Left renal cortex interstitium (tissue), 4 donors: ENCODE data around the gene SNRNP70. TPM values are rescaled to one million over a fixed set of nuclear protein-coding genes. Genes with fewer than 3 reads are reported as not detected.
"Not testable (repeated sequence)": the region's sequence is repeated elsewhere in the genome, so short reads cannot be mapped to it uniquely, and the experiment has no call there.

Experiments used
- DNase-seq, 4 donors: peaks; one replicate each; pipeline ENCODE4 v3.0.0-alpha.2; 2013; ENCODE audit warnings: low read depth in 4 of 4, low spot score in 2 of 4, missing footprints in 1 of 4
- polyA plus RNA-seq, 4 donors: library from polyadenylated mRNA; unstranded; fragments of 120-200 nt; gene quantifications; one replicate each; pipeline ENCODE4 v1.2.1, GENCODE V29; 2013; ENCODE audit not compliant: insufficient read length in 4 of 4

The SNRNP70 gene
- polyA plus RNA-seq, 4 donors, result 260 to 418 (median 347) TPM

DNA sequence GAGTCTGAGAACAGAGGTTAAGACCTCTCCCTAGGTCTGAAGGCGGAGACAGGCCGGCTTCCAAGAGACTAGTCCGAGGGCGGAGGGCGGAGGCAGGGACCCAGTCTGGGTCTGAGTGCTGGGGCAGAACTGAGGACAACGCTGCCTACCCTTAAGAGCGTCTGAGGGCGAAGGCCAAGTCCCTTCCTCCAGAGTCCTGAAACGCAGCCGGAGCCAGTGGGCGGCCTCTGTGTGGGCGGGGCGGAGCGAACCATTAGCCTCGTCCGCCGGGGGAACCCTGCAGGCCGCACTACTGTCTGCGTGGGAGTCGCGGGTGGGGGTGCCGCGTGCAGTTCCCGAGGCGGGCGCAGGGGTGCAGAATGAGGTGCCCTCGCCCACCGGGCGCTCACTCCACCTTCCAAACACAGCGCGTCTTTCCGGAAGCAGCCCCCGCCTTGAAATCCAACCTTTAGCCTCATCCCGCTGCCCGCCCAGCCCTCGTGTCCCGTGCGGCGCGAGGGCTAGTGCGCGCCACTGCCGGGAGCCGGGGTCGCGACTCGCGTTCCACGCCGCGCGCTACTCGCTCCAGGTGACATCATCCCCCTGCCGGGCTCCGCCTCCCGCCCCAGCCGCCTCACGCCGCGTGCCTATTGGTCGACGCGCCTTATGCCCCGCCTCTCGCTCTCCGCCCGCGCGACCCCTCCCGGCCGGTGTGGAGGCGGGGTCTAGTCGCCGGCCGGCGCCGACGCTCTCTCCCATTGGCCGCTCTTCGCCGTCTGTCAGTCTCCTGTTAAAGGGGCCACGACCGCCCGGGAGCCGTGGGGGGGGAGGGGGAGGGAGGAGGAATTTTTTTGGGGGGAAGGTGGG is 33.5 kb downstream of the SNRNP70 start, which contains the start of gene C19orf73:
TSS of gene C19orf73 (minus strand) at position 579 of the 846 bp plus-strand sequence. CDS start at position 458, 121 bp downstream.
- DNase-seq, result peak in 3 of 4 donors; percentile 83 to 84 (median 84)

DNA sequence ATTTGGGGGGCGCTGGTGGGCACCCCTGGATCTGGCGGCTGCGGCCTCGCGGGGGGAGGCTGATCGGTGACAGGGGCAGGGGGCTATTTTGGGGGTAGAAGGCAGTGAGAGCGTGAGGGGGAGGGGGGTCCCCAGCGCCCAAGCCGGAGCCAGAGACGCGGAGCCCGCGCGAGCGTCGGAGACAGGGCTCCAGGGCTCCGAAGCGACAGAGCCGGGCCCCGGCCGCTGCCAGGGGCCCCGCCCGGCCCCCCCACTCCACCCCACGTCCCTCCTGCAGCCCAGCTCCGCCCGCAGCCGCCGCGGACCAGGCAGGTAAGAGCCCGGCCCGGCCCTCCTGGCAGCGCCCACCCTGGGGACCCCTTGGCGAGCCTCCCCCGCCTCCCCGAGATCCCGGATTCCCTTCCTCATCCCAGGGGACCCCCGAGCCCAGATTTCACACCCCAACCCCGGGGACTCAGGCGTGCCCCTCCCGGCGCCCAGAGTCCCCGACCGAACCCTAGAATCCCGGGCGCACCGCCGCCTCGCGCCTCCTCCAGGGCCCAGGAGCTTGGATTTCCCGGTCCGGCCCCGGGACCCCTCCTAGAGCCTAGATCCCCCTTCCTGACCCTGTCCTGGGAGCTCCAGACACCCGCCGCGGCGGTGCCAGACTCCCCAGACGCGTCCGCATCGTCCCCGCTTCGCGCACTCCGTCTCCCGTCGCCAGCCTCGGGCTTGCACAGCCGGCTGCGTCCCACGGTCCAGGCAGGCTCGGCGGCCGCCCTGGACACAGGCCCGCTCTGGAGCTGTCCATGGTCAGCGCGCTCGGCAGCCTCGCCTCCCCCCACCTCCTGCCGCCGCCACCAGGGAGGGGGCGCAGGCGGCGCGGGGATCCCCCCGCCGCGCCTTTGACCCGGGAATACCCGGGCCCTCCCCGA is 34.4 kb downstream of the SNRNP70 start, which contains the start of gene PPFIA3:
TSS of gene PPFIA3 (plus strand) at position 134 of the 914 bp plus-strand sequence. CDS start 8,330 bp downstream, outside the sequence.
- peak in 1 of 4 donors; percentile 62 for DNase-seq

DNA sequence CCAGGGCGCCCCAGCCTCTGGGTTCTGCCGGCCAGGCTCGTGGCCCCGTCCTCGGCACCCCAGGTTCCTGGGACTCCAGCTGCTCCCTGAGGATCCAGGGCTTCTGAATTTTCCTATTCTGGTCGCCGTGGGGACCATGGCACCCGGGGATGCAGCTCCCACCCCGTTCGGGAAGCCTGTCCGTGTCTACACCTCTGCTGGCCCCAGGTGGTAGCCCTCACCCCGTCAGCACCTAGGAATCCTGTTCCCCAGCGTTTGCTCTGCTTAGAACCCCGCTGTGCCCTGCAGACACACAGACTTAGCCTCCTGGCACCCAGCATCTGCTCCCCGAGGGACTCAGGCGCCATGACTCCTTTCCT is 35.1 kb downstream of the SNRNP70 start:
- DNase-seq, result no peak

DNA sequence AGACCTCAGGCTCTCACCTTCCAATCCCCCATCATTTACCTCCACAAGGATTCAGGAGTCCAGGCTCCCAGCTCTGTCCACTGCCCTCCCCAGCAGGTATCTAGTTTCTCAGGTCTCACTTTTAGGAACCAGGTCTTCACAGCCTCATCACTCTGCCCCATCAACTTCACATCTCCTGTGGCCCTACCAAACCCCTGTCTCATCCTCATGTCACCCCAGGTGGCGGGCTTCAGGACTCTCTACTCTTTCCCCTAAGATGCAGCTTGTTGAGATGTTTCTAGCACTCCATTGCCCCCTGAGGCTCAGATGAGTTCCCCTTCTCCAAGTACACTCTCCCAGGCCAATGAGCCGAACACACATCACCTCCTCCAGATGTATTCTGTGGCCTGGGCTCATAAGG is 35.6 kb downstream of the SNRNP70 start:
- DNase-seq, result no peak

DNA sequence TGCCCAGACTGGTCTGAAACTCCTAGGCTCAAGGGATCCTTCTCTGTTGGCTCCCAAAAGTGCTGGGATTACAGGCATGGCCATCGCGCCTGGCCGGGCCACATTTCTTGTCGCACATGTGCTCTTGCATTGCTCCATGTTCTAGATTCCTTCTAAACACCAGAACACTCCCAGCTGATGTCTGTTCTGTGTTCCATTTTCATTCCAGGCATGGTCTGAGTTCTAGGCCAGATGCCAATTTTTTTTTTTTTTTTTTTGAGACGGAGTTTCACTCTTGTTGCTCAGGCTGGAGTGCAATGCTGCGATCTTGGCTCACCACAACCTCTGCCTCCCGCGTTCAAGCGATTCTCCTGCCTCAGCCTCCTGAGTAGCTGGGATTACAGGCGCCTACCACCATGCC is 36.6 kb downstream of the SNRNP70 start:
- not testable (repeated sequence) for DNase-seq

DNA sequence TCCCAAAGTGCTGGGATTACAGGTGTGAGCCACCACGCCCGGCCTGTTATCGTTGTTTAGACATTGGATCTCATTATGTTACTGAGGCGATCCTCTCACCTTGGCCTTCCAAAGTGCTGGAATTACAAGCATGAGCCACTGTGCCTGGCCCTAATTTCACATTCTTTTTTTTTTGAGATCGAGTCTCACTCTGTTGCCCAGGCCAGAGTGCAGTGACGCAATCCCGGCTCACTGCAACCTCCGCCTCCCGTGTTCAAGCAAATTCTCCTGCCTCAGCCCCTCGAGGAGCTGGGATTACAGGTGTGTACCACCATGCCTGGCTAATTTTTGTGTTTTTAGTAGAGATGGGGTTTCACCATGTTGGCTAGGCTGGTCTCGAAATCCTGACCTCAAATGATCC is 38.0 kb downstream of the SNRNP70 start:
- not testable (repeated sequence) for DNase-seq

DNA sequence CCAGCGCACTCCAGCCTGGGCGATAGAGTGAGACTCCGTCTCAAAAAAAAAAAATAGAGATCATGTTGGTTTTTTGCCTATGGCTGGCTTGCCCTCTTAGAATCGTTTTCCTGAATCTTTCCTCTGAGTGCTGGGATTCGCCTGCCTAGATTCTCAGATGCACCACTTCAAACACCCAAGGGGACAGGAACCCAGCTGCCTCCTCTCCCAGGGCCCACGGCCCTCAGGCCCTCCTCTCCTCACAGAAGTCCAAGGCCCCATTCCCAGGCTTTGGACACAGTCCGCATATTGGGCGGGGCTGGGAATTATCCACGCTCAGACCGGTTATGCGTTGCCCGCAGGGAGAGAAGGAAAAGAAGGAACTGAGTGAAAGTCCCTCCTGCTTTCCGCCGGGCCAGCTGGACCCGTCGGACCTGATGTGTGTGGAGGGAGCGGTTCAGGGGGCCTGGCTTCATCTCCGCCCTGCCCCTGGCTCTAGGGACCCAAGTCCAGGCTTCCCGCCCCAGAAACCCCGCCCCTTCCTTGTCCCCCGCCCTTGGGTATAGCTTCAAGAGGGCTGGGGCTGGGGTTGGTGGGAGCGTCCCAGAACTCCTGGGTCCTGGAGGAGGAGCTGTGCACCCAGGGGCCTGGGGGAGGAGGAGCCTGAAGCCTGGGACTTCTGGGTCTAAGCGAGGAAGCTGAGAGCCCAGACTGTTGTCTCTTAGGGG is 39.9 kb downstream of the SNRNP70 start:
- DNase-seq, result no peak

DNA sequence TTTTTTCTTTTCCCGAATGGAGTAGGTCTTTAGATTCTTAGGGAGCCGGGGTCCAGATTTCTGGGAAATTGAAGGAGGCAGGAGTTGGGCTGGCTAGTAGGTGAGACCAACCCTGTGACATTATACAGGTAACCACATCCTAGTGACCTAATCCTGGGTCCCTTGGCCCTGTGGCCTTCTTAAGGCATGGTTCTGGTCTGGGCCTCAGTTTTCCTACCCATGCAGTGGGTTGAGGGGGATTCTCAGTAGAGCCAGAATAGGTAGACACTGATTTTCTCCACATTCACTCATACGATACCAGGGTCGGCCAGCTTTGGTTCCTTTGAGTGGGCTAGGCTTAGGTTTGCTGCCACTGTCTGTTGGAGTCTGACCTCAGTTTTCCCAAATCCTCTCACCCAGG is 41.3 kb downstream of the SNRNP70 start:
- DNase-seq, result no peak

DNA sequence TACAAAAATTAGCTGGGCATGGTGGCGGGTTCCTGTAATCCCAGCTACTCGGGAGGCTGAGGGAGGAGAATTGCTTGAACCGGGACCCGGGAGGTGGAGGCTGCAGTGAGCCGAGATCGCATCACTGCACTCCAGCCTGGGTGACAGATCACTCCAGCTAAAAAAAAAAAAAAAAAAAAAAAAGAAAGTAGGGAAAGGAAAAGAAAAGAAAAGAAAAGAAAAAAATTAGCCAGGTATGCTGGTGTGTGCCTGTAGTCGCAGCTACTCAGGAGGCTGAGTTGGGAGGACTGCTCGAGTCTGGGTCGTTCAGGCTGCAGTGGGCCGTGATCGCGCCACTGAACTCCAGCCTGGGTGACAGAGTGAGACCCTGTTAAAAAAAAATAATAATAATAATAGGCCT is 42.0 kb downstream of the SNRNP70 start:
- not testable (repeated sequence) for DNase-seq

DNA sequence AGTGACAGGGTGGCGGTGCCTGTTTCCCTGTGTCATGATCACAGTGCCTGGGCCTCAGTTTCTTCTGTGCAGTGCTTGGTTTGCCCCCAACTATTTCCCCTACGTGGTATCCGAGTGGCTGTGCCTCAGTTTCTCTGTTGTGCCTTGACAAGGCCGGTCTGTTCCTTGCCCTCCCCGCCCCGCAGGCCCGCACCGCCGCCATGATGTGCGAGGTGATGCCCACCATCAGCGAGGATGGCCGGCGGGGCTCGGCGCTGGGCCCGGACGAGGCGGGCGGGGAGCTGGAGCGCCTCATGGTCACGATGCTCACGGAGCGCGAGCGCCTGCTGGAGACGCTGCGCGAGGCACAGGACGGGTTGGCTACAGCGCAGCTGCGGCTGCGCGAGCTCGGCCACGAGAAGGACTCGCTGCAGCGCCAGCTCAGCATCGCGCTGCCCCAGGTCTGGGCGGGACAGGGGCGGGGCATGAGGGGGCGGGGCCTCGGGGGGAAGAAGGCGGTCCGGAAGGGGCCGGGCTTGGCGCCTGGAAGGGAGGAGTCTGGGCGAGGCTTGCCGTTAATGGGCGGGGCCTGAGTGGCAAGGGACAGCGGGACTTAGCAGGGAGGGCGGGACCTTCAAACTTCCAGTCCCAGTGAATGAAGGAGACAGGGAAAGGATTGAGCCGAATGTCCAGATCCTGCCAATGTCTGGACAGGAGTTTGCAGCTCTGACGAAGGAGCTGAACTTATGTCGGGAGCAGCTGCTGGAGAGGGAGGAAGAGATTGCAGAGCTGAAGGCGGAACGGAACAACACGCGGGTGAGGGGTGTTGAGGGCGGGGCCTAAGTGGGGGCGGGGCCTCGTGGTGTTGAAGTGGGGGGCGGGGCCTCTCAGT is 42.7 kb downstream of the SNRNP70 start:
- DNase-seq, result peak in 2 of 4 donors; percentile 90 to 94

DNA sequence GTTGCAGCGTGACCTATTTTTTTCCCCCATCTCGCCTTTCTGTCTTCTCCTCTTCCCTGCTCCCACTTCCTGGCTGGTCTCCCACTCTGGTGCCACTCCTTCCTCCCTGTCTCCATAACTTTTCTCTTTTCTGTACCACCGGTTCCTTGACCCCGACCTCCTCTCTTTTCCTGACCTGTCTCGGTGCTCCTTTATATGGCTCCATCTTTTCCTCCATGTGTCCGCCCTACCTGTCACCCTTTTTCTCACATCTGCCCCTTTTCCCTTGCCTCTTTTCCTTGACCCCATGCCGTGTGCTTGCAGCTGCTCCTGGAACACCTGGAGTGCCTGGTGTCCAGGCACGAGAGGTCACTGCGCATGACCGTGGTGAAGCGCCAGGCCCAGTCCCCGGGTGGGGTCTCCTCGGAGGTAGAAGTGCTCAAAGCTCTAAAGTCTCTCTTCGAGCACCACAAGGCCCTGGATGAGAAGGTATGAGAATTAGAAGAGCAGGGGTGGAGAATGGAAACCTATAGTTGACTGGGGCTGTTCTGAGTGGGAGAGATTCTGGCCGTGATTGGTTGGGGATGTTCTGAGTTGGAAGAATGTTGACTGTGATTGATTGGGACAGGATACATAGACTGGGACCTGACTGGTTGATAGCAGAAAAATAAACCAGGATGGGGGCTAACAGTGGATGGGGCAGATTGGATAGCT is 43.4 kb downstream of the SNRNP70 start:
- no peak for DNase-seq

DNA sequence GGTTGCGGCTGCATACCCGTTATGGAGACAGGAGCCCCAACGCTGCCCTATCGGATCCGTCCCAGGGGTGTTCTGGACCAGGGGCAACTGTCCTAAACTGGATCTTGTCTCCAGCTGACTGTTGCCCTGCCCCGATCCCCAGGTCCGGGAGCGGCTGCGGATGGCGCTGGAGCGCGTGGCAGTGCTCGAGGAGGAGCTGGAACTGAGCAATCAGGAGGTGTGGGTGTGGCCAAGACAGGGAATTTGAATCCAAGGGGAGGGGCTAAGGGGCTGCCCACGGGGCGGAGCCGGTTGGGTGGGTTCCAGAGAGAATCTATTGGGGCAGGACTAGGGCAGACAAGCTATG is 44.0 kb downstream of the SNRNP70 start:
- DNase-seq, result no peak

DNA sequence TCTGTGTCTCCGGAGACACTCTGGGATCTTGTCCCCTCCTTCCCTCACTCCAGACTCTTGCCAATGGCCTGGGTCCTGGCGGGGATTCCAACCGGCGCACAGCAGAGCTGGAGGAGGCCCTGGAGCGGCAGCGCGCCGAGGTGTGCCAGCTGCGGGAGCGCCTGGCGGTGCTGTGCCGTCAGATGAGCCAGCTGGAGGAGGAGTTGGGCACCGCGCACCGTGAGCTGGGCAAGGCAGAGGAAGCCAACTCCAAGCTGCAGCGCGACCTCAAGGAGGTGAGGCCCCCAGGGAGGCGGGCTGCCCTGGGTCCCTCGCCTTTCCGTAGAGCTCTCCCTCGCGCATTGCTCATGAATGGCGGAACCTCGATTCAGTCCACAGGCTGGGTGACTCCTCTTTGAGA is 45.1 kb downstream of the SNRNP70 start:
- no peak for DNase-seq

DNA sequence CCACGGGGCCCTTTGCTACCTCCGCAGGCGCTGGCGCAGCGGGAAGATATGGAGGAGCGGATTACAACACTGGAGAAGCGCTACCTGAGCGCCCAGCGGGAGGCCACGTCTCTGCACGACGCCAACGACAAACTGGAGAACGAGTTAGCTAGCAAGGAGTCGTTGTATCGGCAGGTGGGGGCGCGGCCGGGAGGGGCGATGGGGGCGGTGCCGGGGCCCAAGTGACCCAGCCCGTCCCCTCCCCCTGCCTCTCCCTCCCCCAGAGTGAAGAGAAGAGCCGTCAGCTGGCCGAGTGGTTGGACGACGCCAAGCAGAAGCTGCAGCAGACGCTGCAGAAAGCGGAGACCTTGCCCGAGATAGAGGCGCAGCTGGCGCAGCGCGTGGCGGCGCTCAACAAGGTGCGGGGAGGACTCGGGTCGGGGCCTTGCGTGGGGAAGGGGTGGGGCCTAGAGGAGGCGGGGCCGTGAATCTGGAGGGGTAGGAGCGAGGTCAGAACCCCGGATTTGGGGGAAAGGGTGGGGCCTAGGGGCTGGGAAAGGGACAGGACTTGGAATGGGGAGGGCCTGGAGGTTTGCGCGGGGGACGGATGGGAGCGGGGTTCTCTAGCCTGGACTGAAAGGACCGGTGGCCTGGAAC is 47.8 kb downstream of the SNRNP70 start:
- DNase-seq, result no peak

DNA sequence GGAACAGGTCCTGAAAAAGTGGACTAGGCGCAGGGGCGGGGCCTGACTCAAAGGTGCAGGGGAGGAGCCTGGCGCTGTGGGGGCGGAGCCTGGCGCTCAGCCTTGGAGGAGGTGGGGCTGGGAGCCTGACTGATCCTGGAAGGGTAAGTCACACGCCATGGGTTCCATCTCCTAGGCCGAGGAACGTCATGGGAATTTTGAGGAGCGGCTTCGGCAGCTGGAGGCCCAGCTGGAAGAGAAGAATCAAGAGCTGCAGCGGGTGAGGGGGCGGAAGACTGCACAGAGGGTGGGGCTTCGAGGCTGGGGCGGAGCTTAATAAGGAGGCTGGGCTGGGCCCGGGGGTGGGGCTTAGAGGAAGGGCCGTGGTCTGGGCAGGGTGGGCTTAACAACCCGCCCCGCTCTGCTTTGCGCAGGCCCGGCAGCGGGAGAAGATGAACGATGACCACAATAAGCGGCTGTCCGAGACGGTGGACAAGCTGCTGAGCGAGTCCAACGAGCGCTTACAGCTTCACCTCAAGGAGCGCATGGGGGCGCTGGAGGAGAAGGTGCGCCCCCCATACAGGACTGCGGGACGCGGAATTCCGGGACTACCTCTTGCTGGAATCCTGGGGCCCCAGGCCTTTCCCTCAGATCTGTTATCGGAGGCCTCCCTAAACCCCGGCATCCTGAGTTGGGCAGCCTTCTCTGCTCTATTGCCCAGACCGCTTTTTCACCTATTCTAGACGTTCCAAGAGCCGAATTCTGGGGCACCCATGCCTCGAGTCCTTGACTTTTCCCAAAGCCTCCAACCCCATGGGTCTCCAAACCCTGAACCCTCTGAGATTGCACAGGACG is 48.6 kb downstream of the SNRNP70 start:
- peak in 1 of 4 donors; percentile 75 for DNase-seq

DNA sequence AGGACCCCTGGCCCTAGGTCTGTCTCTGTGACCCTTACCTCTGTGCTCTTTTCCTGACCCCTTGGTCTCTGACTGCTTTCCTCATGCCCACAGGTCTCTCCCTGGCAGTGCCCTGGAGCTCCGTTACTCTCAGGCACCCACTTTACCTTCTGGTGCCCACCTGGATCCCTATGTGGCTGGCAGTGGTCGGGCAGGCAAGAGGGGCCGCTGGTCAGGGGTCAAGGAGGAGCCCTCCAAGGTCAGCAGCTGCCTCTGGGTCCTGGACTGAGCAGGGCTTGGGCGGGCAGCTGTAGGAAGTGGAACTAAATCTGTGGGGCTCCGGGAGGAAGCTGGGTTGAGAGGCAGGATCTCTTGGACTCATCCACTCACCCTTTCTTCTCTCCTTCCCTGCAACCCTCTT is 50.4 kb downstream of the SNRNP70 start:
- DNase-seq, result no peak

DNA sequence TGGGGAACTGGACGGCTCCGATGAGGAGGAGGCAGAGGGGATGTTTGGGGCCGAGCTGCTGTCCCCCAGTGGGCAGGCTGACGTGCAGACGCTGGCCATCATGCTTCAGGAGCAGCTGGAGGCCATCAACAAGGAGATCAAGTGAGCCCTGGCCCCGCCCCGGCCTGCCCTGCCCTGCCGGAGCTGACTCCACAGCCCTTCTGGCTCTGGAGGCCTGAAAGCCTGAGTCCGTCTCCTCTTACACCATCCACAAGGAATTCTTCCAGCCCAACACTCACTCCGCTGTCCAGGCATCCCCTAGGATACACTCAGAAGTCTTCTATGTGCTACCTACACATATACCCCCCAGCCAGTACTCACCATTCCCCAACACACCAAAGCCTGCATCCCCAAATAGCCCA is 51.5 kb downstream of the SNRNP70 start:
- DNase-seq, result no peak

DNA sequence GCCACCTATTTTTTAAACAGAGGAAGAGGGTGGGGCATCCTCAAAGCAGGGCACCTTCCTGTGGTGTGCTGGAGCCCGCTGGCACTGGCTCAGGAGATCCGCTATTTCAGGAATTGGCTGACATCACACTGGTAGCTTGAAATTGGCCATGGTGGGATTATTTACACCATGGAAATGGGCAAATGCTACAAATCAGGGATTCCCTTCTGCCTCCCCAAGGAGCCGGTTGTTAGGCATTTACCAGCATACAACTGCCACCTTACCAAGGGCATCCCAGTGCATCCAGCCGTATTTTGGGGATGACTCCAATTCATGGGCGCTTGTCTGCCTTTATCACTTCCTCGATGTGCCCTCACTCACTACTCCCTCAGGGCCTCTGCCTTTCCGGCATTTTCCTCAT is 55.7 kb downstream of the SNRNP70 start:
- DNase-seq, result no peak
